HCT116 (cell line): ENCODE data around the gene CAMKMT. TPM values are rescaled to one million over a fixed set of nuclear protein-coding genes. Genes with fewer than 3 reads are reported as not detected.

ENCODE experiments used
- ATAC-seq: fragments of 200-7000 bp; cut with Tn5 transposase; 2 replicates; pipeline ENCODE4 v1.9.1; 2020; ENCODE audit warnings: mild to moderate bottlenecking, moderate library complexity
- BruUV-seq: library from RNA; stranded (reverse); fragments of 400-500 nt; replicated peaks from 2 replicates; lab custom pipeline; 2021; lab: Mats Ljungman, UMichigan
- CTCF ChIA-PET: fragments of 300-600 bp; sonication (Branson Sonifier 250); formaldehyde crosslinking; loops from one replicate; lab custom pipeline; 2021; ENCODE audit warnings: antibody characterized with exemption; lab: Charles Lee
- POLR2A ChIA-PET: fragments of 300-600, 350-600 bp; sonication (Branson Sonifier 250); formaldehyde crosslinking; loops from one replicate; lab custom pipeline; 2021; ENCODE audit warnings: antibody characterized with exemption; lab: Charles Lee
- RAD21 ChIA-PET, 2 experiments: fragments of 300-600 bp; sonication (Branson Sonifier 250); formaldehyde crosslinking; loops; one replicate each; lab custom pipeline; 2023; ENCODE audit warnings: low total read pairs in 2 of 2; ENCODE audit not compliant: uncharacterized antibody in 2 of 2, unreplicated experiment in 2 of 2, low non-redundant PET in 1 of 2; lab: Charles Lee
- DNase-seq: peaks from one replicate; pipeline ENCODE4 v3.0.0-alpha.2; 2010; ENCODE audit warnings: low read depth, low spot score
- H2AFZ ChIP-seq: fragments of 200-600 bp; shearing (Covaris generic), sonication (generic); 2 replicates; pipeline ENCODE4 v1.6.1; 2017; ENCODE audit warnings: low read depth, mixed run types, mixed read lengths, antibody characterized with exemption, low read length; ENCODE audit not compliant: poor library complexity, severe bottlenecking
- H3K27ac ChIP-seq: 2 replicates; pipeline ENCODE4 v1.5.1; 2012; ENCODE audit warnings: low read depth, low read length
- H3K27me3 ChIP-seq: fragments of 200-600 bp; sonication (generic); 2 replicates; pipeline ENCODE4 v1.6.1; 2016; ENCODE audit warnings: mixed run types, low read length, mixed read lengths; ENCODE audit not compliant: insufficient read depth
- H3K36me3 ChIP-seq, 2 experiments: fragments of 200-500 bp in 1 of 2; fragments of 200-600 bp in 1 of 2; sonication (Bioruptor generic) in 1 of 2; sonication (generic) in 1 of 2; 2 replicates each; pipeline versions ENCODE4 v1.5.1 to v1.6.1; 2014 to 2016; ENCODE audit warnings: low read length in 2 of 2, inconsistent platforms in 1 of 2, mixed read lengths in 1 of 2, mixed run types in 1 of 2; ENCODE audit not compliant: insufficient read depth in 2 of 2, control insufficient read depth in 1 of 2
- H3K4me1 ChIP-seq, 2 experiments: fragments of 200-600 bp in 1 of 2; sonication (generic) in 1 of 2; 2 replicates each; pipeline versions ENCODE4 v1.5.1 to v1.6.1; 2012 to 2017; ENCODE audit warnings: low read length in 2 of 2, inconsistent platforms in 1 of 2, mild to moderate bottlenecking in 1 of 2, mixed read lengths in 1 of 2, mixed run types in 1 of 2, moderate library complexity in 1 of 2; ENCODE audit not compliant: insufficient read depth in 2 of 2, control insufficient read depth in 1 of 2
- H3K4me2 ChIP-seq: fragments of 200-600 bp; sonication (generic); 2 replicates; pipeline ENCODE4 v1.6.1; 2017; ENCODE audit warnings: mixed run types, low read length, mixed read lengths
- H3K4me3 ChIP-seq, 2 experiments: fragments of 200-600 bp in 1 of 2; sonication (generic) in 1 of 2; replicated peaks in 1 of 2; 2 replicates each; pipeline ENCODE4 v1.5.1; 2011 to 2016; ENCODE audit warnings: low read length in 2 of 2, control low read depth in 1 of 2, low read depth in 1 of 2, mild to moderate bottlenecking in 1 of 2, mixed read lengths in 1 of 2, mixed run types in 1 of 2
- H3K79me2 ChIP-seq: fragments of 200-600 bp; sonication (generic); 2 replicates; pipeline ENCODE4 v1.6.1; 2017; ENCODE audit warnings: mild to moderate bottlenecking, mixed run types, low read length, moderate library complexity, mixed read lengths; ENCODE audit not compliant: insufficient read depth
- H3K9ac ChIP-seq: fragments of 200-600 bp; sonication (generic); 2 replicates; pipeline ENCODE4 v1.6.1; 2016; ENCODE audit warnings: low read length, mixed read lengths
- H3K9me2 ChIP-seq: fragments of 200-600 bp; sonication (generic), shearing (Covaris generic); 2 replicates; pipeline ENCODE4 v1.6.1; 2017; ENCODE audit warnings: mixed run types, mild to moderate bottlenecking, moderate library complexity; ENCODE audit not compliant: insufficient read depth
- H3K9me3 ChIP-seq, 2 experiments: fragments of 200-500 bp in 1 of 2; fragments of 200-600 bp in 1 of 2; sonication (Bioruptor generic) in 1 of 2; sonication (generic) in 1 of 2; 2 replicates each; pipeline ENCODE4 v1.6.1; 2014 to 2017; ENCODE audit warnings: low read length in 2 of 2, mixed read lengths in 2 of 2, inconsistent platforms in 1 of 2, low read depth in 1 of 2, mild to moderate bottlenecking in 1 of 2, mixed run types in 1 of 2, moderate library complexity in 1 of 2; ENCODE audit not compliant: control insufficient read depth in 1 of 2, insufficient read depth in 1 of 2
- H4K20me1 ChIP-seq: fragments of 200-600 bp; sonication (generic), shearing (Covaris generic); 2 replicates; pipeline ENCODE4 v1.6.1; 2017; ENCODE audit warnings: mixed run types, mild to moderate bottlenecking, moderate library complexity; ENCODE audit not compliant: insufficient read depth
- CBX3 ChIP-seq: IDR thresholded peaks from 2 replicates; pipeline ENCODE4 v1.6.1; 2012; ENCODE audit warnings: low read depth
- EGR1 ChIP-seq: IDR thresholded peaks from 2 replicates; pipeline ENCODE4 v1.6.1; 2012; ENCODE audit warnings: low read depth
- EZH2phosphoT487 ChIP-seq: fragments of 200-600 bp; IDR thresholded peaks from 2 replicates; pipeline ENCODE4 v1.6.1; 2018; ENCODE audit warnings: antibody characterized with exemption, borderline replicate concordance
- FOSL1 ChIP-seq: IDR thresholded peaks from 2 replicates; pipeline ENCODE4 v1.6.1; 2012; ENCODE audit warnings: low read depth
- POLR2A ChIP-seq: IDR thresholded peaks from 2 replicates; pipeline ENCODE4 v1.7.0; 2011; ENCODE audit warnings: borderline replicate concordance; ENCODE audit not compliant: insufficient read depth, insufficient read length; ENCODE audit errors: extremely low read depth
- RAD21 ChIP-seq: IDR thresholded peaks from 2 replicates; pipeline ENCODE4 v1.6.1; 2012; ENCODE audit warnings: low read depth, mild to moderate bottlenecking
- SRF ChIP-seq: IDR thresholded peaks from 2 replicates; pipeline ENCODE4 v1.6.1; 2012; ENCODE audit warnings: low read depth
- TCF7L2 ChIP-seq: IDR thresholded peaks from 2 replicates; pipeline ENCODE4 v1.7.0; 2011; ENCODE audit warnings: borderline replicate concordance, inconsistent platforms; ENCODE audit not compliant: insufficient read depth, insufficient read length; ENCODE audit errors: extremely low read depth
- ZFX ChIP-seq: fragments of 450-650 bp; IDR thresholded peaks from 2 replicates; pipeline ENCODE4 v1.6.1; 2017
- intact Hi-C: fragments of 100-400 bp; cut with micrococcal nuclease; formaldehyde crosslinking; loops from 2 replicates; pipeline ENCODE4 v1.10.0; 2022
- total RNA-seq: library from RNA; stranded (reverse); gene quantifications from one replicate; pipeline ENCODE4 v1.2.1, GENCODE V29; 2021; ENCODE audit not compliant: unreplicated experiment
- TF ChIP-seq, protein P1 (sequence below): IDR thresholded peaks from 2 replicates; pipeline ENCODE4 v1.6.1; 2012; ENCODE audit warnings: low read depth

The CAMKMT gene
- total RNA-seq, 1 experiment from 2014 or later, result 10.6 TPM

DNA sequence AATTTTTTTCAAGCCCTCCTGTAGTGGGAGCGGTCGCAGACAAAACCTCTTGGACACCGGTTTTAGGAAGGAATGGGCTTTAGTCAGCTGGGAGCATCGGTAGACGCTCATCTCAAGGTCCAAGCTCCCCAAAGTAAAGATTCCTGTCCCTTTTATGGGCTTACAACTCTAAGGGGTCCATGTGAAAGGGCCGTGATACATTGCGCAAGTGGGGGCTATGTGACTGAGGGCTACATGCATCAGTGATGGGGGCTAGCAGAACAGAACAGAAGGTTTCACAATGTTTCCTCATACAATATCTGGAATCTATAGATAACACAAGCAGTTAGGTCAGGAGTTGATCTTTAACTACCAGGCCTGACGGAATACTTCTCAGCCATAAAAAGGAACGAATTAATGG is 62.5 kb downstream of the CAMKMT start:
- Histone ChIP-seq H3K9me3 (peaks cover 0 to 6% of the 10 kb centered on the region in 2 experiments; a peak in 1 of 4 replicates), H3K27ac (no peak overlapping the region), H3K79me2 (no peaks in the 10 kb centered on the region), H3K36me3 (no peaks in the 10 kb centered on the region), H3K4me2 (no peak overlapping the region), H3K4me1 (no peaks in the 10 kb centered on the region), H4K20me1 (no peaks in the 10 kb centered on the region), H3K27me3 (no peaks in the 10 kb centered on the region), H3K9me2 (no peaks in the 10 kb centered on the region), H2AFZ (no peak overlapping the region), H3K4me3 (no peak overlapping the region), H3K9ac (no peak overlapping the region)
- CTCF ChIA-PET, result no interaction called here
- TF ChIP-seq FOSL1 (no peak), POLR2A (no peak), EGR1 (no peak), ZFX (no peak), RAD21 (no peak)
- TF ChIP-seq, protein P1, sequence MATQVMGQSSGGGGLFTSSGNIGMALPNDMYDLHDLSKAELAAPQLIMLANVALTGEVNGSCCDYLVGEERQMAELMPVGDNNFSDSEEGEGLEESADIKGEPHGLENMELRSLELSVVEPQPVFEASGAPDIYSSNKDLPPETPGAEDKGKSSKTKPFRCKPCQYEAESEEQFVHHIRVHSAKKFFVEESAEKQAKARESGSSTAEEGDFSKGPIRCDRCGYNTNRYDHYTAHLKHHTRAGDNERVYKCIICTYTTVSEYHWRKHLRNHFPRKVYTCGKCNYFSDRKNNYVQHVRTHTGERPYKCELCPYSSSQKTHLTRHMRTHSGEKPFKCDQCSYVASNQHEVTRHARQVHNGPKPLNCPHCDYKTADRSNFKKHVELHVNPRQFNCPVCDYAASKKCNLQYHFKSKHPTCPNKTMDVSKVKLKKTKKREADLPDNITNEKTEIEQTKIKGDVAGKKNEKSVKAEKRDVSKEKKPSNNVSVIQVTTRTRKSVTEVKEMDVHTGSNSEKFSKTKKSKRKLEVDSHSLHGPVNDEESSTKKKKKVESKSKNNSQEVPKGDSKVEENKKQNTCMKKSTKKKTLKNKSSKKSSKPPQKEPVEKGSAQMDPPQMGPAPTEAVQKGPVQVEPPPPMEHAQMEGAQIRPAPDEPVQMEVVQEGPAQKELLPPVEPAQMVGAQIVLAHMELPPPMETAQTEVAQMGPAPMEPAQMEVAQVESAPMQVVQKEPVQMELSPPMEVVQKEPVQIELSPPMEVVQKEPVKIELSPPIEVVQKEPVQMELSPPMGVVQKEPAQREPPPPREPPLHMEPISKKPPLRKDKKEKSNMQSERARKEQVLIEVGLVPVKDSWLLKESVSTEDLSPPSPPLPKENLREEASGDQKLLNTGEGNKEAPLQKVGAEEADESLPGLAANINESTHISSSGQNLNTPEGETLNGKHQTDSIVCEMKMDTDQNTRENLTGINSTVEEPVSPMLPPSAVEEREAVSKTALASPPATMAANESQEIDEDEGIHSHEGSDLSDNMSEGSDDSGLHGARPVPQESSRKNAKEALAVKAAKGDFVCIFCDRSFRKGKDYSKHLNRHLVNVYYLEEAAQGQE, result no peak
- no TSS peak for BruUV-seq
- POLR2A ChIA-PET, result no interaction called here
- intact Hi-C loops, result no loop called here
- ATAC-seq, result no peak
- RAD21 ChIA-PET, result no interaction called here
- no peak for DNase-seq

DNA sequence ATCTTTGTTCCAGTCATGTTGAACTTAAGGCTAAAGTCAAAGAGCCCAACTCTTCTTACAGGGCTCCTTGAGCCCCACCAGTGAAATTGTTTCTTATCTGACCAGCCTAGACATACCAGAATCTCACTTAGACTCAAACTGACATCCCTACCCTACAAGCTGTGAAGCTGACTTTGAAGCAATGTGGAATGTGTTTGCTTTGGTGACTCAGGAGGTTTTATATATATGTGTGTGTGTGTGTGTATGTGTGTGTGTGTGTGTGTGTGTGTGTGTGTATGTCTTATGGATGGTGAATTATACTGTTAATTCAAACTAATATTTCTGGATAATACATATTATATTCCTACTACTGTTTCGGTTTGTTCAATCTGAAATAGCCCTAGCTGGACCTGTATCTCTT is 67.3 kb downstream of the CAMKMT start:
- Histone ChIP-seq H2AFZ (no peak overlapping the region), H3K4me1 (peaks cover 0 to 2% of the 10 kb centered on the region in 2 experiments; a peak in 1 of 4 replicates), H3K9me3 (no peaks in the 10 kb centered on the region), H4K20me1 (no peaks in the 10 kb centered on the region), H3K79me2 (no peaks in the 10 kb centered on the region), H3K36me3 (no peaks in the 10 kb centered on the region), H3K4me3 (no peak overlapping the region), H3K27me3 (no peaks in the 10 kb centered on the region), H3K27ac (no peak overlapping the region), H3K4me2 (no peak overlapping the region), H3K9ac (no peak overlapping the region), H3K9me2 (no peaks in the 10 kb centered on the region)
- ATAC-seq (no peak), DNase-seq (no peak)
- BruUV-seq, result no TSS peak
- intact Hi-C loops, result no loop called here
- CTCF ChIA-PET, result no interaction called here
- TF ChIP-seq EZH2phosphoT487 (no peak), CBX3 (no peak), TCF7L2 (no peak), SRF (no peak)
- POLR2A ChIA-PET, result no interaction called here
- RAD21 ChIA-PET, result no interaction called here
